BJ (cell line): Measurements from ENCODE around the gene SSB. TPM values are rescaled to one million over a fixed set of nuclear protein-coding genes. Genes with fewer than 3 reads are reported as not detected.

Experiments used
- CTCF ChIA-PET: fragments of 350-600 bp; formaldehyde crosslinking; extraction: SDS; loops from one replicate; lab custom pipeline; 2021; ENCODE audit warnings: antibody characterized with exemption, inconsistent platforms; lab: Yijun Ruan, JAX
- POLR2A ChIA-PET: fragments of 300-600 bp; sonication (Branson Sonifier 250); formaldehyde crosslinking; extraction: SDS; loops from one replicate; lab custom pipeline; 2021; ENCODE audit warnings: antibody characterized with exemption; lab: Charles Lee
- DNase-seq: peaks from one replicate; pipeline ENCODE4 v3.0.0-alpha.2; 2011; ENCODE audit warnings: low read depth
- H3K27me3 ChIP-seq: 2 replicates; pipeline ENCODE4 v1.6.0; 2011; ENCODE audit warnings: low read length; ENCODE audit not compliant: control insufficient read depth, insufficient read depth
- H3K36me3 ChIP-seq: 2 replicates; pipeline ENCODE4 v1.5.1; 2011; ENCODE audit warnings: low read length; ENCODE audit not compliant: control insufficient read depth, insufficient read depth
- H3K4me3 ChIP-seq: 2 replicates; pipeline ENCODE4 v1.5.1; 2011; ENCODE audit warnings: low read depth, mild to moderate bottlenecking, control low read depth, low read length
- CTCF ChIP-seq: IDR thresholded peaks from 2 replicates; pipeline ENCODE4 v1.5.1; 2011; ENCODE audit warnings: low read depth, mild to moderate bottlenecking, control low read depth, inconsistent platforms, low read length, moderate library complexity; ENCODE audit not compliant: insufficient read depth
- polyA minus RNA-seq: library from RNA; depleted of rRNA, polyadenylated mRNA; stranded (reverse); fragments of >200 nt; gene quantifications from 2 replicates; pipeline ENCODE4 v1.2.3, GENCODE V29; 2011; rRNA and poly(A)+ RNA removed
- polyA plus RNA-seq: library from polyadenylated mRNA; depleted of rRNA; stranded (reverse); fragments of >200 nt; gene quantifications from 2 replicates; pipeline ENCODE4 v1.2.3, GENCODE V29; 2011; rRNA removed

Gene SSB
- polyA plus RNA-seq (35.8 and 106 TPM in 2 replicates), polyA minus RNA-seq (9.8 and 10.4 TPM in 2 replicates)

GRCh38 chr2:169798718-169799592 lies at the start of gene SSB:
SSB (plus strand) TSS chr2:169798871; CDS start chr2:169800961, 2,090 bp downstream.
- H3K27me3 ChIP-seq, result no peaks in the 10 kb centered on the region
- H3K4me3 ChIP-seq, result peak within 1 kb of the TSS; percentile 69
- peaks cover 4% of the 10 kb centered on the region for H3K36me3 ChIP-seq
- DNase-seq, result peak; percentile 51
- TF ChIP-seq CTCF, result no peak
- CTCF ChIA-PET, result interaction anchor here (1.4 kb wide), 1 partner anchor 9 kb away, joined by 3 read pairs; no protein-coding TSS in a partner anchor
- POLR2A ChIA-PET, result interaction anchor here (0.5 to 0.6 kb wide), 2 partner anchors 17 to 269 kb away, joined by 3 to 28 read pairs; no protein-coding TSS in a partner anchor

GRCh38 chr2:169752752-169753151 lies 45.9 kb upstream of the SSB start:
- ChIA-PET CTCF (no interaction called here), POLR2A (no interaction called here)
- Histone ChIP-seq H3K4me3 (no peak overlapping the region), H3K36me3 (no peaks in the 10 kb centered on the region), H3K27me3 (no peaks in the 10 kb centered on the region)
- TF ChIP-seq CTCF, result no peak
- DNase-seq, result no peak

GRCh38 chr2:169755083-169755870 lies 43.4 kb upstream of the SSB start:
- ChIA-PET POLR2A (no interaction called here), CTCF (interaction anchor here (1.4 kb wide), 1 partner anchor 435 kb away, joined by 3 read pairs; no protein-coding TSS in a partner anchor)
- DNase-seq, result no peak
- no peaks in the 10 kb centered on the region for H3K27me3 ChIP-seq
- H3K4me3 ChIP-seq, result no peak overlapping the region
- no peak for TF ChIP-seq CTCF
- no peaks in the 10 kb centered on the region for H3K36me3 ChIP-seq

GRCh38 chr2:169756342-169756741 lies 42.3 kb upstream of the SSB start:
- CTCF ChIA-PET, result no interaction called here
- no peak for TF ChIP-seq CTCF

GRCh38 chr2:169757356-169757755 lies 41.3 kb upstream of the SSB start:
- DNase-seq, result no peak
- no peak for TF ChIP-seq CTCF
- H3K27me3 ChIP-seq, result no peaks in the 10 kb centered on the region
- no peaks in the 10 kb centered on the region for H3K36me3 ChIP-seq
- CTCF ChIA-PET, result no interaction called here
- no peak overlapping the region for H3K4me3 ChIP-seq
- POLR2A ChIA-PET, result no interaction called here

More at GRCh38 chr2:169756342-169756741, 42.3 kb upstream of the SSB start:
- no peak overlapping the region for H3K4me3 ChIP-seq
- DNase-seq, result no peak
- no peaks in the 10 kb centered on the region for H3K27me3 ChIP-seq
- POLR2A ChIA-PET, result no interaction called here
- H3K36me3 ChIP-seq, result no peaks in the 10 kb centered on the region
